K562 (cell line): Measurements from ENCODE around the gene ARHGAP9. TPM values are rescaled to one million over a fixed set of nuclear protein-coding genes. Genes with fewer than 3 reads are reported as not detected.
A peak's percentile ranks its signal among the peaks of the same experiment; 100 is the strongest.

Experiments used
- ATAC-seq: fragments of 200-7000 bp; cut with Tn5 transposase; 3 replicates; pipeline ENCODE4 v1.9.1; 2020; ENCODE audit warnings: moderate library complexity
- BruUV-seq: library from RNA; stranded (reverse); fragments of 400-500 nt; replicated peaks from 2 replicates; lab custom pipeline; 2021; lab: Mats Ljungman, UMichigan
- CTCF ChIA-PET: fragments of 300-600 bp; formaldehyde crosslinking; extraction: SDS; loops from one replicate; lab custom pipeline; 2021; ENCODE audit warnings: low intra/inter-chr PET ratio; lab: Yijun Ruan, JAX
- POLR2A ChIA-PET: fragments of 300-600, 350-650 bp; sonication (Branson Sonifier 250); formaldehyde crosslinking; extraction: SDS; loops from one replicate; lab custom pipeline; 2021; ENCODE audit warnings: antibody characterized with exemption, inconsistent platforms; lab: Yijun Ruan, JAX
- DNase-seq, 4 experiments: peaks; one replicate each; pipeline versions ENCODE4 v3.0.0 to v3.0.0-alpha.2; 2011 to 2018; ENCODE audit warnings: low spot score in 3 of 4, mixed read lengths in 3 of 4; ENCODE audit errors: extremely low read depth in 1 of 4
- FAIRE-seq: peaks from 2 replicates; lab custom pipeline; 2011; peaks lifted over from hg19 to GRCh38; lab: Jason Lieb, UNC
- H2AFZ ChIP-seq: 2 replicates; pipeline ENCODE4 v1.6.0; 2011; ENCODE audit warnings: low read depth, low read length, control low read depth, inconsistent platforms
- H3K27ac ChIP-seq: fragments of 200-600 bp; 3 replicates; pipeline ENCODE4 v1.8.0; 2011; ENCODE audit warnings: low read depth, mild to moderate bottlenecking, control low read depth, inconsistent platforms, low read length, moderate library complexity, mixed read lengths; ENCODE audit errors: extremely low read depth
- H3K27me3 ChIP-seq, 2 experiments: fragments of 300-600 bp in 1 of 2; 2 replicates in 1 of 2; 3 replicates in 1 of 2; pipeline versions ENCODE4 v1.6.0 to v1.8.0; 2011; ENCODE audit warnings: inconsistent platforms in 2 of 2, low read length in 2 of 2, mild to moderate bottlenecking in 1 of 2, mixed read lengths in 1 of 2, moderate library complexity in 1 of 2; ENCODE audit not compliant: control insufficient read depth in 2 of 2, insufficient read depth in 2 of 2
- H3K36me3 ChIP-seq: fragments of 300-600 bp; 3 replicates; pipeline ENCODE4 v1.8.0; 2011; ENCODE audit warnings: mild to moderate bottlenecking, low read length, inconsistent platforms; ENCODE audit not compliant: control insufficient read depth, insufficient read depth
- H3K4me1 ChIP-seq, 2 experiments: fragments of 200-600 bp in 1 of 2; replicated peaks in 1 of 2; 2 replicates in 1 of 2; 3 replicates in 1 of 2; pipeline versions ENCODE4 v1.5.1 to v1.8.0; 2011; ENCODE audit warnings: inconsistent platforms in 2 of 2, low read length in 2 of 2, mild to moderate bottlenecking in 1 of 2, mixed read lengths in 1 of 2, moderate library complexity in 1 of 2; ENCODE audit not compliant: control insufficient read depth in 2 of 2, insufficient read depth in 2 of 2
- H3K4me2 ChIP-seq: 2 replicates; pipeline ENCODE4 v1.6.1; 2011; ENCODE audit warnings: low read length, control low read depth, inconsistent platforms, mixed read lengths; ENCODE audit not compliant: insufficient read depth
- H3K4me3 ChIP-seq: fragments of 200-600 bp; sonication (generic), shearing (Covaris generic); 2 replicates; pipeline ENCODE4 v1.5.1; 2016; ENCODE audit warnings: control low read depth, inconsistent platforms
- H3K79me2 ChIP-seq: fragments of 200-600 bp; 3 replicates; pipeline ENCODE4 v1.8.0; 2011; ENCODE audit warnings: low read length, inconsistent platforms; ENCODE audit not compliant: control insufficient read depth, insufficient read depth
- H3K9ac ChIP-seq, 2 experiments: 2 replicates each; pipeline versions ENCODE4 v1.6.0 to v1.6.1; 2011; ENCODE audit warnings: low read depth in 2 of 2, low read length in 2 of 2, control low read depth in 1 of 2, inconsistent platforms in 1 of 2, mild to moderate bottlenecking in 1 of 2, mixed read lengths in 1 of 2; ENCODE audit not compliant: insufficient read depth in 1 of 2
- H3K9me1 ChIP-seq: one replicate; pipeline ENCODE4 v1.6.0; 2011; ENCODE audit warnings: inconsistent platforms, mild to moderate bottlenecking, low read length, moderate library complexity; ENCODE audit not compliant: control insufficient read depth, insufficient read depth
- H3K9me3 ChIP-seq: replicated peaks from 2 replicates; pipeline ENCODE4 v1.5.1; 2011; ENCODE audit warnings: low read depth, low read length, inconsistent platforms; ENCODE audit not compliant: control insufficient read depth, insufficient read depth
- H4K20me1 ChIP-seq: replicated peaks from 2 replicates; pipeline ENCODE4 v1.6.1; 2011; ENCODE audit warnings: low read length, inconsistent platforms, mixed read lengths; ENCODE audit not compliant: control insufficient read depth, insufficient read depth
- ATF2 ChIP-seq: sonication (generic); formaldehyde crosslinking; IDR thresholded peaks from 2 replicates; pipeline ENCODE4 v1.8.1; 2022; ENCODE audit warnings: missing genetic modification reagents
- BACH1 ChIP-seq: fragments of 200-800 bp; sonication (Bioruptor generic); IDR thresholded peaks from 2 replicates; pipeline ENCODE4 v1.6.1; 2016; ENCODE audit warnings: missing genetic modification characterization, missing compliant biosample characterization
- ETV6 ChIP-seq, 3 experiments: fragments of 150-350 bp in 1 of 3; sonication (generic) in 1 of 3; formaldehyde crosslinking in 1 of 3; IDR thresholded peaks; 2 replicates each; pipeline versions ENCODE4 v1.6.1 to v1.8.0; 2014 to 2022; ENCODE audit warnings: borderline replicate concordance in 2 of 3, low read depth in 2 of 3, antibody characterized with exemption in 1 of 3, low read length in 1 of 3, mild to moderate bottlenecking in 1 of 3, missing genetic modification reagents in 1 of 3
- JUN ChIP-seq, 2 experiments: sonication (generic) in 1 of 2; formaldehyde crosslinking in 1 of 2; IDR thresholded peaks; 2 replicates each; pipeline versions ENCODE4 v1.6.1 to v1.8.0; 2012 to 2022; ENCODE audit warnings: borderline replicate concordance in 2 of 2, mild to moderate bottlenecking in 2 of 2, improper control_type of control experiment in 1 of 2, low read depth in 1 of 2, low read length in 1 of 2, missing genetic modification reagents in 1 of 2
- L3MBTL2 ChIP-seq: fragments of 450-650 bp; IDR thresholded peaks from 2 replicates; pipeline ENCODE4 v1.6.1; 2016; ENCODE audit warnings: mild to moderate bottlenecking, moderate library complexity
- PML ChIP-seq: IDR thresholded peaks from 2 replicates; pipeline ENCODE4 v1.6.1; 2012; ENCODE audit warnings: low read length, inconsistent platforms
- PRDM10 ChIP-seq: fragments of 450-650 bp; IDR thresholded peaks from 2 replicates; pipeline ENCODE4 v1.6.1; 2018; ENCODE audit not compliant: partially characterized antibody
- USF1 ChIP-seq: sonication (generic); formaldehyde crosslinking; IDR thresholded peaks from 2 replicates; pipeline ENCODE4 v1.9.0; 2022; ENCODE audit warnings: mild to moderate bottlenecking, missing genetic modification reagents
- ZBTB43 ChIP-seq: sonication (generic); formaldehyde crosslinking; IDR thresholded peaks from 2 replicates; pipeline ENCODE4 v1.8.0; 2023; ENCODE audit warnings: mild to moderate bottlenecking, missing genetic modification reagents
- ZNF280A ChIP-seq: fragments of 450-650 bp; IDR thresholded peaks from 2 replicates; pipeline ENCODE4 v1.6.1; 2018; ENCODE audit warnings: mild to moderate bottlenecking, low read depth; ENCODE audit not compliant: partially characterized antibody
- ZNF3 ChIP-seq: fragments of 250-450 bp; sonication (Bioruptor Pico); IDR thresholded peaks from 2 replicates; pipeline ENCODE4 v1.5.0; 2021; ENCODE audit warnings: mild to moderate bottlenecking, moderate library complexity
- WGBS: fragments of 100-300 bp; shearing (Covaris generic); methylation state at CpG from one replicate; pipeline ENCODE4 v1.1.6; 2016; ENCODE audit warnings: low coverage, mixed read lengths; ENCODE audit not compliant: insufficient coverage; ENCODE audit errors: missing lambda C conversion rate; 5-methylcytosine and 5-hydroxymethylcytosine counted together
- in situ Hi-C: fragments of 300-500 bp; cut with MboI; formaldehyde crosslinking; loops from 4 replicates; pipeline ENCODE4 v1.15.0; 2018; ENCODE audit warnings: inconsistent platforms, mixed read lengths
- intact Hi-C: fragments of 100-400 bp; cut with micrococcal nuclease; formaldehyde crosslinking; loops from 2 replicates; pipeline ENCODE4 v1.14.2; 2022
- polyA plus RNA-seq, 8 experiments: library from polyadenylated mRNA; depleted of rRNA in 4 of 8; stranded (reverse) in 5 of 8; unstranded in 3 of 8; fragments of >200 nt; fragmentation: Nextera tagmentation in 2 of 8; fragmentation: Illumina TruSeq in 1 of 8; extraction: Ambion mirVana in 2 of 8; extraction: Trizol in 1 of 8; gene quantifications; 2 replicates each; pipeline versions ENCODE4 v1.2.1 to v1.2.3, GENCODE V29; 2011 to 2014; ENCODE audit warnings: inconsistent platforms in 1 of 8, missing spikeins in 1 of 8
- total RNA-seq, 7 experiments: library from RNA; depleted of rRNA in 6 of 7; stranded (reverse); fragments of >200 nt in 6 of 7; fragmentation: Illumina TruSeq in 2 of 7; extraction: Trizol in 2 of 7; gene quantifications; 2 replicates each; pipeline versions ENCODE4 v1.2.1 to v1.2.3, GENCODE V29; 2011 to 2021; ENCODE audit warnings: low replicate concordance in 1 of 7

The ARHGAP9 gene
- total and polyA plus RNA-seq, 9 of the 15 experiments (the other 6 are each of a cell fraction or from before 2014, with no cell fraction given): 1.5 to 10.2 (median 5.1) TPM

- Histone ChIP-seq H3K9me3 (no peaks in the 10 kb centered on the region), H3K36me3 (no peaks in the 10 kb centered on the region), H3K9ac (no peak overlapping the region), H3K9me1 (no peaks in the 10 kb centered on the region), H3K79me2 (0 out of 3 replicates have a peak, but pooled peaks cover 2% of the 10 kb centered on the region), H3K27me3 (peaks cover 8 to 24% of the 10 kb centered on the region in 2 experiments; a peak in 3 of 5 replicates), H4K20me1 (no peaks in the 10 kb centered on the region), H3K4me1 (peaks cover 21 to 39% of the 10 kb centered on the region in 2 experiments; a peak in 4 of 5 replicates), H2AFZ (peak overlapping the region; percentile 93), H3K4me3 (no peak overlapping the region; the same call in 1 of the 2 replicates), H3K4me2 (peak overlapping the region; percentile 75), H3K27ac (no peak overlapping the region)
- DNase-seq (no peak), ATAC-seq (no peak), FAIRE-seq (no peak)
- intact Hi-C loops (loop anchor here (2.0 kb wide), 1 partner anchor 274 kb away; no protein-coding TSS in a partner anchor), in situ Hi-C loops (no loop called here)
- POLR2A ChIA-PET: interaction anchor here (0.6 to 1.6 kb wide), 5 partner anchors 9 to 530 kb away, joined by 3 to 4 read pairs (median 3); no protein-coding TSS in a partner anchor
- BruUV-seq: no TSS peak
- WGBS: 14% methylated on average over 5 of the region's 5 CpGs
- CTCF ChIA-PET: interaction anchor here (0.8 to 1.6 kb wide), 3 partner anchors 155 to 250 kb away, joined by 7 to 14 read pairs (median 10); no protein-coding TSS in a partner anchor
- TF ChIP-seq ZNF280A (no peak), L3MBTL2 (0 out of 2 replicates have a peak, but pooled peaks have one; percentile 0), ETV6 (IDR thresholded peaks at IDR 0.05; ENCODE audit: borderline replicate concordance in 1 of 2, low read depth in 2 of 2, low read length in 1 of 2) (no peak), ETV6 (CRISPR knock-in tag; IDR thresholded peaks at IDR 0.05; ENCODE audit: borderline replicate concordance) (no peak), JUN (IDR thresholded peaks at IDR 0.05; ENCODE audit: borderline replicate concordance, low read depth, low read length) (no peak; the same call in 1 of the 2 replicates), JUN (CRISPR knock-in tag; IDR thresholded peaks at IDR 0.05; ENCODE audit: borderline replicate concordance) (no peak), BACH1 (tag) (no peak), ZNF3 (CRISPR knock-in tag) (no peak), PML (no peak), ZBTB43 (no peak), PRDM10 (no peak), USF1 (CRISPR knock-in tag) (no peak), ATF2 (no peak)
Measured at GRCh38 chr12:57462912-57463253, 16.8 kb downstream of the ARHGAP9 start.
